ENCODE data around the gene PIF1.
"Not testable (repeated sequence)": the region's sequence is repeated elsewhere in the genome, so short reads cannot be mapped to it uniquely, and the experiment has no call there.

PIF1 gene

DNA sequence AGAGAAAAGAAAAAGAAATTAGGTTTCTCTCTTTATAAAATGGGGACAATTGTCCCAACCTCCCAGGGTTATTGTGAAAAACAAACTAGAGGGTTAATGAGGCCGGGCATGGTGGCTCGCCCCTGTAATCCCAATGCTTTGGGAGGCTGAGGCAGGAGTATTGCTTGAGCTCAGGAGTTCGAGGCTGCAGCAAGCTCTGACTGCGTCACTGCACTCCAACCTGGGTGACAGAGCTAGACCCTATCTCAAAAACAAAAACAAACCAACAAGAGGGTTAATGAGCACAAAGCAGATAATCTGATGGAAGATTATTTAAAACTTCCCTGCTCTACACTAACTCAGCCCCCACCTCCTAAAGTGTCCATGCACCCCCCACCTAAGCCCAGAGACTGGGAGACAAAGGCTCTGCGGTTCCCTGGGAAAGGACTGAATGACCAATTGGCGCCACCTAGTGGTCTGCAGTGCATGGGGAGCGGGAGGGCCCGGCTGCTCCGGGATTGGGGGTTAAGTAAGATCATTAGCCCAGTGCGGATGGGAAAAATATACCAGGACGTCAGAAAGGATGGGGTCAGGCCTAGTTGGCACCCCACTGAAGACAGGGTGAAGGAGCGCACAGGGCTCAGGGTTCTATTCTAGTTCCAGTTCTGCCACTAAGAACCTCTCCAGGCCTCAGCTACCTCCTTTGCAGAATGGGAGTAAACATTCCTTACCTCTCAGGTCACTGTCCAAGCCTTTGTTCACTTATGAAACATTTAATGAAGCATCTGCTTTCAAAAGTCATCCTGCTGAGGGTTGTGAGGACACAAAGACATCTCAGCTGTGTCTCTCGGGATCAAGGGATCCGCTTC lies 15.6 kb downstream of the PIF1 start:
- no peak for DNase-seq (ENCODE audit: low read depth in 2 of 2)

DNA sequence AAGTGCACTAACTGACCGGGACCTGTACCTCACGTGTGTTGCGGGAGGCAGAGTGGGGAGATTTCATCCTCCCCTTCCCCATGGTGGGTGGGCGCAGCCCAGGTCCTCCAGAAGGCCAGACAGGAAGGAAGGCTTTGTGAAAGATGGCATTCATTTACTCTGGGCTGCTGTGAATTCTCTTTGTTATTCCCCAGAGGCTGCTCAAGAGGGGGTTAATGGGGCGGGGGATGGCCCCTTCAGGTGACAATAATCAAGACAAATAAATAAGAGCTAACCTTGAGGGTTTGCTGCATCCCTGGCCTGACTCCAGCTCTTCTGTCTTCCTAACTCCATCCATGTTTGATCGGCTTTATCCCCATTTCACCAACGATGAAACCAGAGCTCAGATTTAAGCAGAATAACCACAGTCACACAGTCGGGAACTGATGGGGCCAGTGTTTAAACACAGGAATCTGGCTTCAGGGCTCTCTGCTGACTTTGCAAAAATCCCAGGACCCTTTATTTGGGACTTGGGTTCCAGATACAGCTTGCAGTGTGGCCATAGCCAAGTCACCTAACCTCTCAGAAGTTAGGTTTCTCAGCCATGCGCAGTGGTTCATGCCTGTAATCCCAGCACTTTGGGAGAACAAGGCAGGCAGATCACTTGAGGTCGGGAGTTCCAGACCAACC lies 16.5 kb downstream of the PIF1 start:
- no peak for DNase-seq (ENCODE audit: low read depth in 2 of 2)

DNA sequence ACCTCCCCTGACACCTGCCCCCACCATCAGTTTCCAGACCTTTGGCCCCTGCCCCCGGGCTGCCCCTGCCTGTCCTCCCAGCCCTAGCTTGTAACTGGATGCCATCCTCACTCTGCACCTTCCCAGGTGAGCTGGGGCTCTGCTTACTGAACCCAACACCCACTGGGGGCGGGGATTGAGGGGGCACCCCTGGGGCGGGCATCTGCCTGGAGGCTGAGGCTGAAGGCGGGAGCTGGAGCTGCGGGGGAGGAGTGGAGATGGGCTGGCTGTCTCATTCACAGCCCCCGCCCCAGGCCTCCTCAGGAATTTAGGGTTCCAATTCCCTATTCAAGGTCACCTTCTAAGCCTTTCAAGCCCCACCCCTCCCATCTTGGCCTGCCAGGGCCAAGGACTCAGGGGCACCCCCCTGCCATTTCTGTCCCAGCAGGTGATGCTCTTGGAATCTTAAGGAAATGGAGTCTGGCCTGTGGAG lies 17.7 kb downstream of the PIF1 start:
- no peak for DNase-seq (ENCODE audit: low read depth in 2 of 2)

DNA sequence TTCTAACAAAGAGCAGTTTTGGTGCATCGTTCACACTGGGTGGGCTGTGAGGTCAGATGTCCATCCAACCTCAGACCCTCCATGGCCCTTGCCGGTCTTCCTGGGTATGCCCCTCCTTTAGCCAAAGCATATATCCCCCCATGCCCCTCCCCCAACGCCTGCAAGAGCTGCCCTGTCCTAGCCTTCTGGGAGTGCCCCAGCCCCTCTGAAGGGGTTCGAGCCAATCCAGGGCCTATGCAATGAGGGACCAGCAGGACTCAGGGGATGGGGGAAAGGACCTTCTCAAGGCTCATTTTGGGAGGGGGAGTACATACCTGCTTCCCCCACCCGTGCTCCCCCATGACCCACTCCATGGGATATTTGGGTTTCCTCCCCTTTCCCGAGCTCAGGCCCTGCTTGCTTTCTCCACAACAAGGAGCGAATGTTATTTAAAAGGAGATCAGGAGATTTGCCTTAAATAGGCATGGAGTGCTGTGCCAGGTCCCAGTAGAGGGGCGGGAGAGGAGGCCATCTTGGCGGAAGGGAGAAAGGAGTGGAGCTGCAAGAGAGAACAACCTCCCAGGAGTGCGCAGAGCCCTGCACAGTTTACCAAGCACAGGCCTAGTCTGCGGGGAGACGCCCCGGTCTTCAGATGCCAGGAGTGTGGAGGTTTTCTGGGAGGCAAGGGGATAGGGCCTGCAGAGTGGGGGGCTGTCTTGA lies 18.2 kb downstream of the PIF1 start:
- no peak for DNase-seq (ENCODE audit: low read depth in 2 of 2)

DNA sequence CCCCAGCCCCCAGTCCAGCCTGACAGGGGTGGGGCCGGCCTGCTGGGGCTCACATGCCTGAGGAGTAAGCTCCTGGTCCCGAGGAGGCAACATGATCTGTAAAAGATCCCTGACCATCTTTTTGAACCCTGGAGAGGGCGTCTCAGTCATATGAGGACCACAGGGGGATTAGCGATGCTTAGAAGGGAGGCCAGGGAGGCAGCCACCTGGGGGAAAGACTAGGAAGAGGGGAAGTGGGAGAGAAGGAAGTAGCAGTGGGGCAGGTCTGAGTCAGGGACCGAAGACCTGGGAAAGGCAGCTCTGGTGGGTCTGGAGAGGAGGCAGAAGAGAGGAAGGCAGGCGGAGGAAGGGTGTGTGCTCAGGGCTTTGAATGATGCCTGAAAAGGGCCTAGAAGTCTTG lies 18.9 kb downstream of the PIF1 start:
- no peak for DNase-seq (ENCODE audit: low read depth in 2 of 2)

DNA sequence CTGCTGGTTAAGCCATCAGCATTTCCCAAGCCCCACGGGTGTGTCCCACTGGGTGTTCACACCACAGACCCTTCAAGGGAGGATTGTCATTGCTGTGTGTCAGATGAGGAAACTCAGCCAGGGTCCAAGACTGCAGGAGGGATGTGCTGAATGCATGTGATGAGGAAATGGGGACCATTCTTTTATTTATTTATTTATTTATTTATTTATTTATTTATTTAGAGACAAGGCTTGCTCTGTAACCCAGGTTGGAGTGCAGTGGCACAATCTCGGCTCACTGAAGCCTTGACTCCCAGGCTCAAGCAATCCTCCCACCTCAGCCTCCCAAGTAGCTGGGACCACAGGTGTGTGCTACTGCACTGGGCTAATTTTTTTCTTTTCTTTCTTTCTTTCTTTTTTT lies 20.8 kb downstream of the PIF1 start:
- DNase-seq (ENCODE audit: low read depth in 2 of 2): no peak

DNA sequence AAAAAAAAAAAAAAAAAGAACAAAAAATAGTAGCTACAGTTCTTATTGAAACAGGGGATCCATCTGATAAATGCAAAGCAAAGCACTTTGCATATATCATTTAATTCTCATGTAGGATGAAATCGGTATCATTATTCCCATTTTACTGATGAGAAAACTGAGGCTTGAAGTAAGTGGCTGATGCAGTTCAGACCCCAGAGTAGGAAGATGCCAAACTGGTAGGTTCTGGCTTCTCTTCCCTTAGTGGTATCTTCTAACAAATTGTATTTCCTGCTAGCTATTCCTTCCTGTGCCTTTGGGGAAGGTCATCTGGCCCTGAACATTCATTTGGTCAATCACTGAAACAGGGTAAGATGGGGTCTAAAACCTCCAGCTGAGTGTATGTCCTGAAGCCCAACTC lies 21.9 kb downstream of the PIF1 start:
- no peak for DNase-seq (ENCODE audit: low read depth in 2 of 2)

DNA sequence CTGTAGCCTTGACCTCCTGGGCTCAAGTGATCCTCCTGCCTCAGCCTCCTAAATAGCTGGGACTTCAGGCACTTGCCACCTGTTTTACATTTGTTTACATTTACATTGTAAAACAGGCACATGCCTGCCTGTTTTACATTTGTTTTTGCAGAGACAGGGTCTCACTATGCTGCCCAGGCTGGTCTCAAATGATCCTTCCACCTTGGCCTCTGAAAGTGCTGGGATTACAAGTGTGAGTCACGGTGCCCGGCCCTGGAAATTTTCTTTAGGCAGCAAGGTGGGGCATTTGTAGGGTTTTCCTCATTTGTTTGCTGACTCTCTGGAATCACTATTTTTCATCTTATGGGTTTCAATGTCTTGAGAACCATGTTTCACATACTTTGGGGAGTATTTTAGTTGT lies 25.0 kb downstream of the PIF1 start:
- DNase-seq (ENCODE audit: low read depth in 2 of 2): no peak

DNA sequence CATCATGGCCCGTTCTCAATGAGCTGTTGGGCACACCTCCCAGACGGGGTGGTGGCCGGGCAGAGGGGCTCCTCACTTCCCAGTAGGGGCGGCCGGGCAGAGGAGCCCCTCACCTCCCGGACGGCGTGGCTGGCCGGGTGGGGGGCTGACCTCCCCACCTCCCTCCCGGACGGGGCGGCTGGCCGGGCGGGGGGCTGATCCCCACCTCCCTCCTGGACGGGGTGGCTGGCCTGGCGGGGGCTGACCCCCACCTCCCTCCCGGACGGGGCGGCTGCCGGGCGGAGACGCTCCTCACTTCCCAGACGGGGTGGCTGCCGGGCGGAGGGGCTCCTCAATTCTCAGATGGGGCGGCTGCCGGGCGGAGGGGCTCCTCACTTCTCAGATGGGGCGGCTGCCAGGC lies 26.5 kb downstream of the PIF1 start:
- not testable (repeated sequence) for DNase-seq (ENCODE audit: low read depth in 2 of 2)

DNA sequence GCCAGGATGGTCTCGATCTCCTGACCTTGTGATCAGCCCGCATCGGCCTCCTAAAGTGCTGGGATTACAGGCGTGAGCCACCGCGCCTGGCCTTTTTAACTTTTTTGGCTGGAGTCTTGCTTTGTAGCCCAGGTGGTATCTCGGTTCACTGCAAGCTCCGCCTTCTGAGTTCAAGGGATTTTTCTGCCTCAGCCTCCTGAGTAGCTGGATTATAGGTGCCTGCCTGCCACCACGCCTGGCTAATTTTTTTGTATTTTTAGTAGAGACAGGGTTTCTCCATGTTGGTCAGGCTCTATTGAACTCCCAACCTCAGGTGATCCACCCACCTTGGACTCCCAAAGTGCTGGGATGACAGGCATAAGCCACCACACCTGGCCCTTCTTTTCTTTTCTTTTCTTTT lies 29.5 kb downstream of the PIF1 start:
- not testable (repeated sequence) for DNase-seq (ENCODE audit: low read depth in 2 of 2)

DNA sequence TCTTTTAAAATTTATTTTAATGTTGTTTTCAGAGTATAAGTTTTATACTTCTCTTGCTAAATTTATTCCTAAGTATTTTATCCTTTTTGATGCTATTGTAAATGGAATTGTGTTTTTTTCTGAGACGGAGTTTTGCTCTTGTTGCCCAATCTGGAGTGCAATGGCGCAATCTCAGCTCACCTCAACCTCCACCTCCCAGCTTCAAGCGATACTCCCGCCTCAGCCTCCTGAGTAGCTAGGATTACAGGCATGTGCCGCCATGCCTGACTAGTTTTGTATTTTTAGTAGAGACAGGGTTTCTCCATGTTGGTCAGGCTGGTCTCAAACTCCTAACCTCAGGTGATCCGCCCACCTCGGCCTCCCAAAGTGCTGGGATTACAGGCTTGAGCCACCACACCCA lies 30.1 kb downstream of the PIF1 start:
- not testable (repeated sequence) for DNase-seq (ENCODE audit: low read depth in 2 of 2)

DNA sequence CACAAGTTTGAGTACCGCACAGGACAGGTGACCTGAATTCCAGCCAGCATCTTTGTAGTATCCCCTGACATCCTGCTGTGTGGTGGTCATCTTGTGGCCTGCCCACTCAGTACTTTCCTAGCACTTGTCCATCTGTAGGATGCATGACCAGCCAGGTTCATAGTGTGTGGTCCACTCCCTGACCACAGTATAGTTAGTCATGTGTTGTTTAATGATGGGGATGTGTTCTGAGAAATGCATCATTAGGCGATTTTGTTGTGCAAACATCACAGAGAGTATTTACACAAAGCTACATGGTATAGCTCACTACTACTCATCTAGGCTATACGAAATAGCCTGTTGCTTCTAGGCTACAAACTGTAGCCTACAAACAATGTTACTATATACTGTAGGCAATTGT lies 33.2 kb downstream of the PIF1 start:
- no peak for DNase-seq (ENCODE audit: low read depth in 2 of 2)

DNA sequence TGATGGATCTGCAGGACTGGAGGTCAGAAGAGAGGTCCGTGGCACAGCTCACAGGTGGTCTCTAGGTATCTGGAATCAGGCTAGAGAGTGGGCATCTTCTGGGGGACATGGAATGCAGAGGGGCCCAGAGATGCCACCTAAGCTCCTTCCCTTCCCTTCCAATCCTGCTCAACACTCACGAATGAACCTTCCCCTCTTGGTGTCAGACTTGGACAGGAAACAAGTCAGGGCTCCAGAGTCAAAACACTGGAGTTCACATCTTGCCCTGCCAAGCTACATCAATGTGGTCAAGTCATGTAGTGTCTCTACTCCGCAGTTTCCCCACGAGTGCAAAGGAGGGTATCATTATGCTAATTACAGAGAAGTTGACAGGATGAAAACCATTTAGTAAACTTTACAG lies 34.0 kb downstream of the PIF1 start:
- DNase-seq (ENCODE audit: low read depth in 2 of 2): no peak

DNA sequence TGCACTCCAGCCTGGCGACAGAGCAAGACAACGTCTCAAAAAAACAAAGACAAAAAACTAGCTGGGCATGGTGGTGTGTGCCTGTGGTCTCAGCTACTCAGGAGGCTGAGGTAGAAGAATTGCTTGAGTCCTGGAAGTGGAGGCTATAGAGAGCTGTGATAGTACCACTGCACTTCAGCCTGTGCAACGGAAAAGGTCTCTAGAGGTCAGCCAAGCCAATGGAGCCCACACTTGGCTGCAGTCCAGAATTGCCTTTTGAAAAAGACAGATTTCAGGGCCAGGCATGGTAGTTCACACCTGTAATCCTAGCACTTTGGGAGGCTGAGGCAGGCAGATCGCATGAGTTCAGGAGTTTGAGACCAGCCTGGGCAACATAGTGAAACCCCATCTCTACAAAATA lies 41.7 kb downstream of the PIF1 start:
- DNase-seq (ENCODE audit: low read depth in 2 of 2): no peak

DNA sequence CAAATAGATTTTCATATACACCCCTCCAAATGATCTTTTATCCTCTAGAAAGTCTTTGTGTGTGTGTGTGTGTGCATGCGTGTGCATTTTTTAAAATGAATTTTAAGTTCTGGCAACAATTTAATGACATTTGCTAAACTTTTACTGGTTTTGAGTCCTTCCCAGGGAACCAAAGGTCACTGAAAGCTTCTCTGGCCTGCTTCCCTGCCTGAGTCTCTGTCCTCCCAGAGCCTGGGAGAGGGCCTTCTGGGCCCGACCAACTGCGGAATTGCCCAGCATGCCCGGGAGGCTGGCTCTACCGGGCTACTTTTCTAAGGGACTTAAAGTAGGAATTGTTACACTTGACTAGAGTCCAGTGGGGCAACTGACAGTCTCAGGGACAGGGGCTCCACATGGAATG lies 42.7 kb downstream of the PIF1 start:
- no peak for DNase-seq (ENCODE audit: low read depth in 2 of 2)

DNA sequence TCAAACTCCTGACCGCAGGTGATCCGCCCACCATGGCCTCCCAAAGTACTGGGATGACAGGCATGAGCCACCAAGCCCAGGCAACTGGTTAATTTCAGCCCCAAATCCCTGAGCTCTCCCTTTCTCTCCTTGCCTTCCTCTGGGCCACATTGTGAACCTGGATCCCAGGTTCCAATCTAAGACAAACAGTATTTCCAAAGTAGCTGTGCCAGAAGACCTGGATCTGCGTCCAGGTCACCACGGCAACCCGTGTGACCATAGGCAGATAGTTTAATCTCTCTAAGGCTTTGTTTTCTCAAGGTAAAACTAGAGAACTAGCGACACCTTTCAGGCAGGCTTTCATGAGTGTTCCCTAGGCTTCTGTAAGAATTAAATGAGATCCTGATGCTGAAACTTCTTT lies 44.1 kb downstream of the PIF1 start:
- DNase-seq (ENCODE audit: low read depth in 2 of 2): no peak

DNA sequence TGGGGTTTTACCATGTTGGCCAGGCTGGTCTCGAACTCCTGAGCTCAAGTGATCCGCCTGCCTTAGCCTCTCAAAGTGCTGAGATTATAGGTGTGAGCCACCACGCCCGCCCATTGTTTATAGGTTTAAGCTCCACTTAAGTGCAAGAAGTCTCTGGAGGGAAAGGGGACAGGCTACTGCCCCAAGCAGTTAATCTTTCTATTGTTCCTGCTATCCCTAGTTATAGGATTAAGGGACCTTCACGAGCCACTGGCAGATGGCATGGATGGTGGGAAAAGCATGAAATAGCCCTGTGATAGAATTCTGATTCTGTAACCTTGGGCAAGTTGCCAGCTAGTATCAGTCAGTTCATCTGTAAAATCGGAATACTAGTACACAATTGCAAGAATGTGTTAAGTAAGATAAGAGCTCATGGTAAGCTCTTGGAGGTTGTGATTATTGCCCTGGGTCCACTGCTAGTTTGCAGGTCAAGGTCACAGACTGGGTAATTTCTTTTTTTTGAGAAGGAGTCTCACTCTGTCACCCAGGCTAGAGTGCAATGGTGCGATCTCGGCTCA lies 44.8 kb downstream of the PIF1 start:
- DNase-seq (ENCODE audit: low read depth in 2 of 2): no peak

DNA sequence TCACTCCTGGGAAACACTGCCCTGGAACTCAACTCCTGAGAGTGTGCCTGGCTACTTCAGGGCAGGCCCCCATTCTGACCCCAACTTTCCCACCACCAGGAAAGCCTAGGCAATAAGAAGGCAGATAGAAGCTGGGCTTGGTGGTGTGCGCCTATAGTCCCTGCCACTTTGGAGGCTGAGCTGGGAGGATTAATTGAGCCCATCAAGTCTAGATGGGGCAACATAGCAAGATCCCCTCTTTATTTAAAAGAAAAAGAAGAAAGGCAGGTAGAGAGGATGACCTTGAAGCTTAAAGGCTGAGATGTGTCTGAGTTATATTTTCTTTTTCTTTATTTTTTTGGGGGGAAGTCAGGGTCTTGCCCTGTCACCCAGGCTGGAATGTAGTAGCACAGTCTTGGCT lies 45.8 kb downstream of the PIF1 start:
- no peak for DNase-seq (ENCODE audit: low read depth in 2 of 2)

DNA sequence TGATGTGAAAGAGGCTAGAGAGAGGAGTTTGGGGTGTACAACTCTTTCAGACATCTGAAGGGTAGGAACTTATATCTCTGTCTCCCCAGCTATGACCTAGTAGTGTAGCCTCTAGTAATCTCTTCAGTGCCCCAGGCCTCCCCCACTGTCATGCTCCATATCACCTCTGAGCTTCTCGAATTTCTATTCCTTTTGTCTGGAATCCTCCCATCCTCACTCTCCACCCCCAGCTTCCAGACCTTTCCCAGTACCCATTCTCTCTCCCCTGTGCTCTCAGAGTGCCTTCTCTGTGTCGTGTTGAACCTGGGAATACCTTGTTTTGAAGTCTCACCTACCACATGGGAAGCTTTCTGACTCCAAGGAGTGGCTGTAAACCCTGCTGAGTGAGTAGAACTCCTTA lies 46.4 kb downstream of the PIF1 start:
- no peak for DNase-seq (ENCODE audit: low read depth in 2 of 2)

DNA sequence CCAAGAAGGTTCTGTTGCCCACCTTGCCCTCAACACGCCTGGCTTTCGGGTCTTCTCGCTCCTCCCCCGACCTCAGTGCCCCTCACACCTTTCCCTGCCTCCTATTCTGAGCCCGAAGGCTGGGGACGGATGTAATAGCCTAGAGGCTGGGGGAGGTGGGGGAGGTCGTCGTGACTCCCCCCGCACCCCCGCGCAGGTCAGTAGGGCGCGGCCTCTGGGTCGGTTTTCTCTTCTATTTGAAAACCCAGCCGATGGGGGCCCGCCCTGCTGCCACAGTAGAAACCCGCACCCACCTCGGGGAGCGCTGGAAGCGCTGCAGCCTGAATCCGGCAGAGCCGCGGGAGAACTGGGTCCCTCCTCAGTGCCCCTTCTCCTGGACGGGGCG lies 49.1 kb downstream of the PIF1 start:
- DNase-seq (ENCODE audit: low read depth in 2 of 2): no peak

DNA sequence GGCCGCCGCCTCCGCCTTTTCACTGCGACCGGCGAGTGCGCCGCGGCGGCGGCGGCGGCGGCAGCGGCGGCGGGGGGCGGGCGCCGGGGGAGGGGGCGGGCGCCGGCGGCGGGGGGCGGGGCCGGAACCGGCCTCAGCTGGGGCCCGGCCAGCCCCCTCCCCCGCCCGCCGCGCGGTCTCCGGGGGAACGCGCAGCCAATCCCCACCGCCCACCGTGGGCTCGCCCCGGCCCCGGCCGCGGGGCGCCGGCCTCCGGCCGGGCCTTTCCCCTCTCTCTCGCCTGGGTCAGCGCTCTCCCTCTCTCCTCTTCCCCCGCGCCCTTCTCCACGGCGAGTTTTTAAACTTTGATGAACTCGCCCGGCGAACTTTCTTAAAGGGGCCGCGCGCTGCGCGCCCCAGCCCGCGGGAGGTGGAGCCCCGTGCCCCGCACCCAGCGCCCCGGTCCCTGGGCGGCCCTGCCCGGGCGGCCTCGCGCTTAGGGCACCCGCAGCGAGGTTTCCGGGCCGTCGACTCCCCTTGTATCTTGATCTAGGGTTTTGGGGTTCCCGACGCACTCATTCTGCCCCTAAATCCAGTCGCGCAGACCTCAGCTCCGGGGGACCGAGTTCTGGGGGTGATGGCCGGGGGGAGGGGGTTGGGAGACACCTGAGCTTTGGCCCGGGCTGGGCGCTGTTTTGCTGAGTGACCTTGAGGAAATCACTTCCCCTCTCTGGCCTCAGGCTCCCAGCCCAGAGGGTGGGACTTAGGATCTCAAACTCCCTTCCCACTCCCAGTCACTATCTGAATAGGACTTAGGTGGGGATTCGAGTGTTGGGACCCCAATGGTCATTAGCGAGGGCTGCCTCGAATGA lies 49.7 kb downstream of the PIF1 start, which contains the start of gene RBPMS2:
TSS of gene RBPMS2 (minus strand) at position 39 of the 851 bp plus-strand sequence. CDS start 270 bp downstream, outside the sequence.
- no peak for DNase-seq (ENCODE audit: low read depth in 2 of 2)
